ENCODE data around the gene STOML1. TPM values are rescaled to one million over a fixed set of nuclear protein-coding genes. Genes with fewer than 3 reads are reported as not detected.

The STOML1 gene
- total and polyA plus RNA-seq, 10 of the 15 experiments (the other 5 are each of a cell fraction or from before 2014, with no cell fraction given): 0.14 to 13.6 (median 8.3) TPM

- ChIA-PET CTCF (interaction anchor here (0.7 to 1.8 kb wide), 11 partner anchors 8 to 373 kb away, joined by 3 to 20 read pairs (median 3); partner anchors contain the start of gene PML), RAD21 (ENCODE audit: unreplicated experiment) (interaction anchor here (1.1 to 1.5 kb wide), 2 partner anchors 14 to 22 kb away, joined by 8 to 10 read pairs; no protein-coding TSS in a partner anchor), POLR2A (interaction anchor here (0.6 kb wide), 1 partner anchor 48 kb away, joined by 3 read pairs; no protein-coding TSS in a partner anchor), SMC1A (ENCODE audit: uncharacterized antibody, unreplicated experiment) (no interaction called here)
- Histone ChIP-seq H3K79me2 (ENCODE audit: control insufficient read depth, insufficient read depth, low read length) (no peaks in the 10 kb centered on the region), H2AFZ (ENCODE audit: control insufficient read depth, low read depth, low read length) (no peak overlapping the region), H3K4me1 (ENCODE audit: control insufficient read depth, insufficient read depth, low read length) (no peaks in the 10 kb centered on the region), H3K4me2 (ENCODE audit: control insufficient read depth, insufficient read depth) (no peak overlapping the region), H3K27ac (ENCODE audit: control insufficient read depth, insufficient read depth) (no peak overlapping the region), H3K4me3 (no peak overlapping the region), H3K9ac (ENCODE audit: control insufficient read depth, insufficient read depth, low read length) (no peak overlapping the region), H3K9me3 (replicated peaks; ENCODE audit: control insufficient read depth, insufficient read depth, low read length) (no peaks in the 10 kb centered on the region), H4K20me1 (ENCODE audit: control insufficient read depth, insufficient read depth) (no peaks in the 10 kb centered on the region), H3K36me3 (ENCODE audit: control insufficient read depth in 2 of 2, insufficient read depth in 2 of 2, low read length in 1 of 2) (no peaks in the 10 kb centered on the region), H3K27me3 (replicated peaks in 1 of 2; ENCODE audit: control insufficient read depth in 2 of 2, insufficient read depth in 2 of 2, low read length in 1 of 2) (no peaks in the 10 kb centered on the region; a peak in 1 of 4 replicates)
- TF ChIP-seq NBN (IDR thresholded peaks at IDR 0.05) (no peak), IKZF2 (IDR thresholded peaks at IDR 0.05) (0 out of 4 replicates have a peak, but pooled peaks of 1 of the 2 experiments have one; percentile 2)
- TF ChIP-seq, protein P1, sequence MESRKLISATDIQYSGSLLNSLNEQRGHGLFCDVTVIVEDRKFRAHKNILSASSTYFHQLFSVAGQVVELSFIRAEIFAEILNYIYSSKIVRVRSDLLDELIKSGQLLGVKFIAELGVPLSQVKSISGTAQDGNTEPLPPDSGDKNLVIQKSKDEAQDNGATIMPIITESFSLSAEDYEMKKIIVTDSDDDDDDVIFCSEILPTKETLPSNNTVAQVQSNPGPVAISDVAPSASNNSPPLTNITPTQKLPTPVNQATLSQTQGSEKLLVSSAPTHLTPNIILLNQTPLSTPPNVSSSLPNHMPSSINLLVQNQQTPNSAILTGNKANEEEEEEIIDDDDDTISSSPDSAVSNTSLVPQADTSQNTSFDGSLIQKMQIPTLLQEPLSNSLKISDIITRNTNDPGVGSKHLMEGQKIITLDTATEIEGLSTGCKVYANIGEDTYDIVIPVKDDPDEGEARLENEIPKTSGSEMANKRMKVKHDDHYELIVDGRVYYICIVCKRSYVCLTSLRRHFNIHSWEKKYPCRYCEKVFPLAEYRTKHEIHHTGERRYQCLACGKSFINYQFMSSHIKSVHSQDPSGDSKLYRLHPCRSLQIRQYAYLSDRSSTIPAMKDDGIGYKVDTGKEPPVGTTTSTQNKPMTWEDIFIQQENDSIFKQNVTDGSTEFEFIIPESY (IDR thresholded peaks at IDR 0.05): no peak
- 26% methylated on average over 13 of the region's 13 CpGs for WGBS (ENCODE audit: insufficient coverage, insufficient replicate concordance, low lambda C conversion rate, missing lambda C conversion rate)
- in situ Hi-C loops (cut with MboI): no loop called here
- intact Hi-C loops (cut with micrococcal nuclease; ENCODE audit: unreplicated experiment): loop anchor here (1.0 kb wide), 1 partner anchor 13 kb away; no protein-coding TSS in a partner anchor
- FAIRE-seq: no peak
- DNase-seq (ENCODE audit: low read depth, low spot score): no peak
- ATAC-seq: no peak
- BruUV-seq (replicated peaks): no TSS peak
Measured at GRCh38 chr15:73951601-73952000, 40.5 kb downstream of the STOML1 start.
